ENCODE measurements around the gene ATXN7L1. TPM values are rescaled to one million over a fixed set of nuclear protein-coding genes. Genes with fewer than 3 reads are reported as not detected.
"Not testable (repeated sequence)": the region's sequence is repeated elsewhere in the genome, so short reads cannot be mapped to it uniquely, and the experiment has no call there.

Gene ATXN7L1
- polyA plus RNA-seq, 1 donor = 6.9 TPM

DNA sequence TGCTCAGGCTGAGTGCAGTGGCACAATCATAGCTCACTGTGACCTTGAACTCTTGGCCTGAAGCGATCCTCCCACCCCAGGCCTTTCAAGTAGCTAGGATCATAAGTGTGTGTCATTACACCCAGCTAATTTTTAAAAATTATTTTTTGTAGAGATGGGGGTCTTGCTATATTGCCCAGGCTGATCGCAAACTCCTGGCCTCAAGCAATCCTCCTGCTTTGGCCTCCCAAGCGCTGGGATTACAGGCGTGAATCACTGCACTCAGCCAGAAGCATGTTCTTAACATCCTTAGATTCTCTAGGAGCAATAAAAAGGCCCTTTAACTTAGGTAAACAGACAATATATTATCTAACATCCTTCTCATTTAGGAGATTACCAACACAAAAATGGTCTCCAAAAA, 256.8 kb downstream of the ATXN7L1 start:
- no peak for DNase-seq (ENCODE audit: low read depth)

DNA sequence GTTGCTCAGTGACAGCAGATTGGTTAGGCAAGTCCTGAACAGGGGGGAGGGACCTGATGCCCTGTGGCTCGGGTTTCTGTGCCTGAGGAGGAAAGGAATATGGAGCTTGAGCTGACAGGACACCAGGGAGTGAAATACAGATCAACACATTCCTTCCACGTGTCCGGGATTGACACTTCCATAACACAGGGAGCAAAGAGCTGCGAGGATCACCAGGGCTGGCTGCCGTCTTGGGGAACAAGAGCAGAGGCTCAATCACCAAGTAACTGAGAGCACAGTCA, 258.4 kb downstream of the ATXN7L1 start:
- DNase-seq (ENCODE audit: low read depth) = no peak

DNA sequence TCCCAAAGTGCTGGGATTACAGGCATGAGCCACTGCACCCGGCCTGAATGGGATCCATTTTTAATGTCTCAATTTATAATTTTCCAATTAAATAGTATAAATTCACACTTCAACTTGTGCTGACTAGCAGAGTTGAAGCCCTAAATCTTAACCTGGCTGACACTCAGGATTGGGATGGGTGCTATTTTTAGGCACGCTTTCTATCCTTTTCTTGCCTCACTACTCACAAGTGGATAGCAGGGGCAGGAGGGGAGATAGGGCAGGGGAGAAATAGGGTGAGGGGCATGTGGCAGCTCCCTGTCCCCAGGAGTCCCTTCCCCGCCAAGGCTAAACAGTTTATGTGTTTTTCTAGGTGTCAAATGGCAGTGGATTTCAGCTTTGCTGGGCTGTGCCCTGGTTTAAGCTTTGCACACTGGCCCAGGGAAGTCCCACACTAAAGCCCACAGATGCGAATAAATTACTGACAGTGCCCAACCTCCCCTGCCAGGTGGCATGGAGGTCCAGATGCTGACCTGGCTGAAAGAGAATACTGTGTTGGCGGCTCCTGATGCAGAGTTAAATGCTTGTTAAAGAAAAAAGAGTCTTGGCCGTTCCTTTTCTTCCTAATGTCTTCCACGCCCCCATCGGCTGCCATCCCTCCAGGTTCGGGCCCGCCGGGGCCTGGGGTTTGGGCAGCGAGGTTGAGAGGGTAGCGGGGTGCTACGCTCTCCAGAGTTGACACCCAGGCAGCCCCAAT, 259.0 kb downstream of the ATXN7L1 start:
- DNase-seq (ENCODE audit: low read depth) = no peak

DNA sequence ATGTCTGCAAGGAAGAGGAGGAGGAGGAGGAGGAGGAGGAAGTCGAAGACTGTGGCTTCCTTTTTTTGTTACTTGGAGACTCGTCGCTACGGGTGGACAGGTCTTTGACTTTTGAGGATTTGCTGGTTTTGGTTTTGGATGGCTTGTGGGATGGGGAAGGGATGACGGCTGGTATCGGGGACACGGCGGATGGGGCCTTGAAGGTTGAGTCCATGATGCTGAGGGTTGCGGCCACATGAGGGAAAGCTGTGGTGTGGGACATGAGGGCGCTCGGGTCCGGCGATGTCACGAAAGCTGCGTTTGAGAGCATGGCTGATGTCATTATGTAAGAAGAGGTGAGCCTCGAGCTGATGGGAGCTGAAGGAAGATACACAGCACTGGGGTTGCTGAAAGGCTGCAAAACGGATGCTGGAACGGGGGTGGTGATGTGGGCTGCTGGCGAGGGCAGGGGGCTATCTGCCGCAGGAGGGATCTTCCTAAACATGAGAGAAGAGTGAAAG, 262.0 kb downstream of the ATXN7L1 start:
- no peak for DNase-seq (ENCODE audit: low read depth)

DNA sequence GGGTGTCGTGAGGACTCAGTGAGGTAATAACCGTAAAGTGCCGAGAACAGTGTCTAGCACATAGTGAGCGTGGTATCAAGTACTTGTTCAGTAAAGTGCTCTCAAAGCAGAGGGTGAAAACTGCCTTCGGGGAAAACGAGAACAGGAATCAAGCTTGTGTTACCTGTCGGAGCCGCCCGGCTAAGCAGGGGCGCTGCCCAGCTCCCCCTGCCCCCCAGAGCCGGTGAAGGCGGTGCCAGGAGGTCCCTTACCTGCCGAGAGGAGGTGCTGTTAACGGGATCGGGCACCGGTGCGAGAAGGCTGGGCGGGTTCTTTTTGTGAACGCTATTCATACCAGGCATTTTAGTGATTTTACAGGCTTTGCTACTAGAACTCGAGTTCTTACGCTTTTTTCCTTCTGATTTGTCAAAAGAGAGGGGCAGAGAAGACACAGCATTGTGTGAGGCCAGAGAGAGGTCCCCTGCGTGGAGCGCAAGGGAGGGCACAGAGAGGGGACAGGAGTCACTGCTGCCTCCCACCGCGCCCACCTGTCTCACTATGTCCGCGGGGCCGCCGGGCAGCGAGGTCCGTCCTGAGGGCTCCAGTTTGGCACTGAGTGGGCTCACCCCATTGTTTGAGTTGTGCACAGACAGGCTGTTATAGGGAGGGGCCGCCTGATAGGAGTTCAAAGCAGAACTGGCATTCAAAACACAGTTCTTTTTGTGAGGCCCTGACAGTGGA, 262.6 kb downstream of the ATXN7L1 start:
- no peak for DNase-seq (ENCODE audit: low read depth)

DNA sequence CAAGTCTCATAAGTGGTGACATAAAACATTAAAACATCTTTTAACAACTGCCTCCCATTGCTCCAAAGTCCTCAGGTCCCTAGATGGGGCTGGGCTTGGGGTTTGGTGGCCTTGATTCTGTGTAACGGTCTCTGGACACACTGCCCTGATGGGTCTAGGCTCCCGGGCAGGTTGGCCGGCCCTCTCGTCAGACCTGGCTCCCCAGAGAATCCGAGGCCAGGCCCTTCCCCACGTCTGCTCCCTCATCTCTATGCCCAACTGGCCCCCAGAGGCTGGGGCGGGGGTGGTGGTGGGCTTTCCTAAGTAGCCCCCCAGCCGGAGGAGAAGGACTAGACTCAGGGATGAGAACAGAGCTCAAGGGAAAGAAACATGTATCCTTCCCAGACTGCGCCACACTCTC, 263.6 kb downstream of the ATXN7L1 start:
- no peak for DNase-seq (ENCODE audit: low read depth)

DNA sequence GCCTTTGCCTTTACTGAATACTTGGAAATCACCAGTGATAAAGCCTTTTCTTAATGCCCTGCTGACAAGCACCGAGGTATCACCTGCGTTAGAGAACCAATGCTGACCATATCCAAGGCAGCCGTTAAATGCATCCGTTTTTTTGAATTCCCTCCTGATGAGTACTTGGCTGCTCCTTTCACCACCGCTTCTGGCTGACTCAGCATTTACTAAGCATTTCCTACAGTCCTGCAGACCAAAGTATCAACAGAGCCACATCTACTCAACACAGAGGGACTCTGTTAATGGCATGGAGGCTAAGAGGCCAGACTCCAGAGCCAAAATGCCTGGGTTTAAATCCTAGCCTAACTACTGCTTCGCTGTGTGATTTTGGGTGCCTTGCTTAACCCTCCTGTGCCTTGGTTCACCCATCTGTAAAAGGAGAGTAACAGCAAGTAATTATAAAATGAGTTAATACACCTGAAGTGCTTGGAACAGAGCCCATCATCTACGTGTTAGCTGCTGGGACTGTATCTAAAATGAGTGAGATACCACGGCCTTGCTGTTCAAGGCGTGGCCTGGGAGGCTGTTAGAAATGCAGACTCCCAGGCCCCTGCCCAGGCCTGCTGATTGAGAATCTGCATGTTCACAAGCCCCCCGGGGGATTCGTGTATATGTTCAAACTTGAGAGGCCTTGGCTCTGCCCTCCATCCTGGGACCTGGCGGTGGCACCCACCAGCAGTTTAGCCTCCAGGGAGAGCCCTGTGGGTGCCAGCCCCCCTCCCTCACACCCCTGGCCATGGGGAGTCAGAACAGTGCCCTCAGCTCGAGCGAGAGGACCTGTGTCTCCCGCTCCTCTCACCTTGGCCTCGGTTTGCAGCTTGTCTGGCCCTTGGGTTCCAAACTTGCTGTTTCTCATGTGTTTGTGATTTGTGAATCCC, 264.3 kb downstream of the ATXN7L1 start:
- no peak for DNase-seq (ENCODE audit: low read depth)

DNA sequence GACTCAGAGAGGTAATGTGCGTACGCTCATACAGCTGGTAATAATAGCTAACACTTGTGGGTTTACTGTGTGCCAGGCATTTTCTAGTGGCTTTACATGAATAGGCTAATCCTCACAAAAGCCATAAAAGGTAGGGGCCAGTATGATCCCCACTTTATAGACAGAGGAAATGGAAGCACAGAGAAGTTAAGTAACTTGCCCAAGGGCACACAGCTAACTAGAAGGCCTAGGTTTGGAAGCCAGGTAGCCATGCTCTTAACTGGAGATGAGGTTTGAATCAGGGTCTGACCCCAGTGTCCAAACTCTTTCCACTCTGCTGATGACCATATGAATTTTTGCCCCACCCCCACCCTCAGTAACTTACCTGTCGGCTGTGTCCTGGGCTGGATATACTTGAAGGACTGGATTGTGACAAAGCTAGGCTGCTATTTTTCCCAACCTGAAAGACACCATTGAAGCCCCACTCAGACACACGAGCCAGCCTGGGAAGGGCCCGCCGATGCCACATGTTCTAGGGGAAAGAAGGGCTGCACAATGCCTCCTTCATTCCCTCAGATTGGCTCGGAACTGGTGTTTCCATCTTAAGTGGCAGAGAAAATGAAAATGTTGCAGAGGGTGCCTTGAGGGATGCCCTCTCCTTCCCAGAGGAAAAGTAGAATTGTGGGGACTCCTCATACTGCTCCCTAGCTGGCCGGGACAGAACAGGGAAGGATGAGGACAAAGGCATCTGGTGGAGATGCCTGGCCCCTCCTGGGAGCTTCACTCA, 266.1 kb downstream of the ATXN7L1 start:
- DNase-seq (ENCODE audit: low read depth) = no peak

DNA sequence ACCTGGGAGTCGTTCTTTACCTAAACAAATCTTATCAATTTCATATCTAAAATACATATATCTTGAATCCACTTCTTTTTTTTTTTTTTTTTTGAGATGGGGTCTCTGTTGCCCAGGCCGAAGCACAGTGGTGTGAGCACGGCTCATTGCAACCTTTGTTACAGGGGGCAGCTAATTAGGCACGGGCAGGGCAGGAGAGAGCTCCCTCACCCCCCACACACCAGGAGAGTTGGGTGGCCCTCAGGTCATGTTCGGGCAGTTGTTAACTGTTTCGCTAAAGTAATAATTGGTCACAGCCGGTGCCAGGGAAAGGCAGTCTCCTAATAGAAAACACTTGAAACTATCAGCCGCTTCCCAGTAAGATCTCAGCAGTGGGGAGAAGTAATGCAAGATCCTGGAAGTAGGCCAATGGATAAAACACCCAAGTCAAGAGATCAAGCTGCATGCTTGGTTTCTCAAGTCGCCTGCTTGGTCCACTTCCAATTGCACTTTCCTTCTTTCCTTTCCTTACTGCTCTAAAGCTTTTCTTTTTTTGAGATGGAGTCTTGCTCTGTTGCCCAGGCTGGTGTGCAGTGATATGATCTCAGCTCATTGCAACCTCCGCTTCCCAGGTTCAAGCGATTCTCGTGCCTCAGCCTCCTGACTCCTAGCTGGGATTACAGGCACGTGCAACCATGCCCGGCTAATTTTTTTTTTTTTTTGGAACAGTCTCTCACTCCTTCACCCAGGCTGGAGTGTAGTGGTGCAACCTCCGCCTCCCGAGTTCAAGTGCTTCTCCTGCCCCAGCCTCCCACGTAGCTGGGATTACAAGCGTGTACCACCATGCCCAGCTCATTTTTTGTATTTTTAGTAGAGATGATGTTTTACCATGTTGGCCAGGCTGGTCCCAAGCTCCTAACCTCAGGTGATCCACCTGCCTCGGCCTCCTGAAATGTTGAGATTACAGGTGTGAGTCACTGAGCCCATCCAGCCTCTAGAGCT, 273.8 kb downstream of the ATXN7L1 start:
- no peak for DNase-seq (ENCODE audit: low read depth)

DNA sequence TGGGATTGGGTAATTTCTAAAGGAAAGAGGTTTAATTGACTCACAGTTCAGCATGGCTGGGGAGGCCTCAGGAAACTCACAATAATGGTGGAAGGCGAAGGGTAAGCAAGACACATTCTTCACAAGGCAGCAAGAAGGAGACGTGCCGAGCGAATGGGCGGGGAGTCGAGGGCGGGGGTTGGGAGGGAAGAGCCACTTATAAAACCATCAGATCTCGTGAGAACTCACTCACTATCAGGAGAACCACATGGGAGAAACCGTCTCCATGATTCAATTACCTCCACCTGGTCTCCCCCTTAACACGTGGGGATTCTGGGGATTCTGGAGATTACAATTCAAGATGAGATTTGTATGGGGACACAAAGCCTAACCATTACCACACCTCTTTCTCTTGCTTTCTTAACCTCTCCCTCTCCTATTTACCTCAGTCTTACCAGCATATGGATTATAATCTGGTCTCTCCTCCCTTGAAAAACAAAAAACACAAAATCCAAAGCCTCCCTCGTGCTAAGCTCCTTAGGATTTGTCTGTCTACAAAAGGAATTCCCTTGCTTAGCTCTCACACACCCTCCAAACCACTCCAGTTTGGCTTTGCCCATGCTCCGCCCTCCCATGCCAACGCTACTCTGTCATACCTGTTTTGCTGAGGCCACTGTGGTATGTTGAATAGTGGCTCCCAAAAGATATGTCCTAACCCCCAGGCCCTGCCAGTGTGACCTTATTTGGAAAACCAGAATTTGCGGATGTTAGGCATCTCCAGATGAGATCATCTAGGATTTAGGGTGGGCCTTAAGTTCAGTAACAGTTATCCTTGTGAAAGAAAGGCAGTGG, 275.5 kb downstream of the ATXN7L1 start:
- DNase-seq (ENCODE audit: low read depth) = no peak

DNA sequence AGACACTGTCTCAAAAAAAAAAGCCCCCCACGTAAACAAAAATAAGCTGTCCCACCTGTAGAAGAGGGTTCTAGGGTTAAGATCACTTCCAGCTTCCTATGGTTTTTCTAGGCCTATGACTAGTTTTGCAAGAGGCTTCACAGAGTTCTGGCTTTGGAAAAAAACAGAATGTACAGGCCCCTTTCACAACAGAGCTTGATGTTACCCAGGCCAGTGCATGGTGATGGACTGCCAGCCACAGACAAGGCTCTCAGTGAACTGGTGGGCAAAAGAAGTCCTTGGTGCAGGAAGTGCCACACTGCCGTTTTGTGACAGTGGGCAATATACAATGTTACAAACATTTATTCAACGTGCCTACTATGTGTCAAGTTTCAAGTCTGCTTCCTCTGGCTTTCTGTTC, 276.8 kb downstream of the ATXN7L1 start:
- DNase-seq (ENCODE audit: low read depth) = no peak

DNA sequence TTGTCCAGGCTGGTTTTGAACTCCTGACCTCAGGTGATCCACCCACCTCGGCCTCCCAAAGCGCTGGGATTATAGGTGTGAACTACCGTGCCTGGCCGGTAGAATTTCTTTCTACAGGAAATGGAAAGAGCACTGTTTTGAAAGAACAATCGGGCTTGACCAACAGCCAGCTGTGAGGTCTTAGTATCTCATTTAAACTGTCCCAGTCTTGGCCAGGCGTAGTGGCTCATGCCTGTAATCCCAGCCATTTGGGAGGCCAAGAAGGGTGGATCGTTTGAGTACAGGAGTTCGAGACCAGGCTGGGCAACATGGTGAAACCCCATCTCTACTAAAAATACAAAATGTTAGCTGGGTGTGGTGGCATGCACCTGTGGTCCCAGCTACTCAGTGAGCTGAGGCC, 277.3 kb downstream of the ATXN7L1 start:
- DNase-seq (ENCODE audit: low read depth) = not testable (repeated sequence)

DNA sequence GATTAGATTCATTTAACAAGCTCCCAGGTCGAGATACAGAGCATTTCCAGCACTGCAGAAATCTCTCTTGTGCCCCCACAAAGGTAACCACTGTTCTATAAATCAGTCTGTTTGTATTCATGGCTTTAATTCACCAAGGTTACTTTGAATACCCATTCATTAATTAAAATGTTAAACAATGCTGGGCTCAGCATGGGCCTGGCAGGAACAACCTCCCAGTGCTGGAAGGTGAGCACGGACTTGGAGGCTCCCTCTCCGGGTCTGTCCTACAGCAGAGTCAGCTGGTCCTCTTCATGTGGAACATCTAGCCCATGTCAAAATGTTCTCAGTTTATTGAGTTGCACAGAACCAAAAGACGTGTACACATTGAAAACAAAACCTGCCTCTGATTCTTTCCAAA, 279.5 kb downstream of the ATXN7L1 start:
- DNase-seq (ENCODE audit: low read depth) = no peak

DNA sequence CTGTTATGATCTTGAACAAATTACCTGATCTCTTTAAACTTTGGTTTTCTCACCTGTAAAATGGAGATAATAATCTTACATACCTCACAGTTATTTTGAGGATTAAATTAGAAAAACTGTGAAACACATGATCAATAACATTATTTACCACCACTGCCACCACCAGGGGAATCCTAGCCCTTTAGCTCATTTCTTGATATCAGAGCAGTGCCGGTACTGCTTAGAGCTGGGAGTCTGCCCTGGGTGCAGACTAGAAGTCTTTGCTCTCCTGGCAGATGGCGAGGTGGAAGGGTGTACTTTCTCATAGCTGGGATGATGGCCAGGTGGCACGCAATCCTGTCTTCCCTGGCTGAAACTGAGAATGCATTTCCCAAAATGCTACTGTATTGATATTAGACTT, 282.4 kb downstream of the ATXN7L1 start:
- no peak for DNase-seq (ENCODE audit: low read depth)

DNA sequence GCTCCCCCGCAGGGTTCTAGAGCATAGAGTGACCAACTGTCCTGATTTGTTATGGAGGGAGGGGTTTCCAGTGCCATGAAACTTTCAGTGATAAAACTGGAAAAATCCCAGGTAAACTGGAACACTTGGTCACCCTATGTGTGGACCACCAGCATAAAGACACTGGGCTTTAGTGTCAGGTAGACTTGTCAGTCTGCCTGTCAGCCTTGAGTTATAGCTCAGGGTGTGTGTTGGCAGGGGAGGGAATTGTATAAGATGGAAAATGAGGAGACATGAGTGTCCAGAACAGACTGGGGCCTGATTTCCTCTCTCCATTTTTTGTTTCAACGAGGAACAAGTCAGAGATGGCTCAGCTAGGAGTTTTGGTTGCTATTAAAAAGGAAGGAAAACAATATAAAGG, 284.9 kb downstream of the ATXN7L1 start:
- DNase-seq (ENCODE audit: low read depth) = no peak

DNA sequence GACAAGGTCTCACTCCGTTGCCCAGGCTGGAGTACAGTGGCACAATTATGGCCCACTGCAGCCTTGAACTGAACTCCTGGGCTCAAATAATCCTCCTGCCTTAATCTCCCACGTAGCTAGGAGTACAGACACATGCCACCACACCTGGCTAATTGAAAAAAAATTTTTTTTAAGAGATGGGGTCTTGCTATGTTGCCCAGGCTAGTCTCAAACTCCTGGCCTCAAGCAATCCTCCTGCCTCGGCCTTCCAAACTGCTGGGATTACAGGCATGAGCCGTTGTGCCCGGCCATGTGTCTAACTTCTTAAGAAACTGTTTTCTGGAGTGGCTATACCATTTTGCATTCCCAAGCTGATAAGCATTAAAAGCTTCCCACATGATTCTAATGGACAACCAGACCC, 285.6 kb downstream of the ATXN7L1 start:
- no peak for DNase-seq (ENCODE audit: low read depth)

DNA sequence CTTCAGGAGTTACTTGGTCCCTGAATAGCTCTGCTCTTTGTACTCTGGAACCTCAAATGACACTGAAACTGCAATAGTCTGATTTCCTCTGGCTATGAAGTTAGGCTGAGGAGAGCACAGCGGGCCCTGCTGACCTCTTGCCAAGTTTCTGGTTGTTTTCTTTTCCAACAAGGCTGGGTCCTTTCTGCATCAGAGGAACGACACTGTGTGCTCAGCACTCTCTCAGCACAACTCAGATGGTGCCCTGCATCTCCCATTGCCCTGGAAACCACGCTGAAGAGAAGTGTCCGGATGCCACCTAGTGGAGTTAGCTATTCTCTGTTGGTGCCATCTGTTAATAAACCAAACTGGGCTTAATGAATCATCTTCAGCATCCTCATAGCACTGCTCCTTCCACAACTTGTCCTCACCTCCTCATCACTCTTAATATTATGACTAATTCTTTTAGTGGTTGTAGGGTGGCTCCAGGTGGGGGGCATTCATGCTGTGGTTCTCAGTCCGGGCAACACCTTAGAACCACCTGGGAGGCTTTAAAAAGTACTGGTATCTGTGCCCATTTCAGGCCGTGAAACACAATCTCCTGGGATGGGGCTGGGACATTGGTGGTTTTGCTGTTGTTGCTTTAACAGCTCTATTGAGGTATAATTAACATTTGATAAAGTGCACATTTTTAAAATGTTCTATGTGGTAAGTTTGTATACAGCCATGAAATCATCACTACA, 286.9 kb downstream of the ATXN7L1 start:
- no peak for DNase-seq (ENCODE audit: low read depth)

DNA sequence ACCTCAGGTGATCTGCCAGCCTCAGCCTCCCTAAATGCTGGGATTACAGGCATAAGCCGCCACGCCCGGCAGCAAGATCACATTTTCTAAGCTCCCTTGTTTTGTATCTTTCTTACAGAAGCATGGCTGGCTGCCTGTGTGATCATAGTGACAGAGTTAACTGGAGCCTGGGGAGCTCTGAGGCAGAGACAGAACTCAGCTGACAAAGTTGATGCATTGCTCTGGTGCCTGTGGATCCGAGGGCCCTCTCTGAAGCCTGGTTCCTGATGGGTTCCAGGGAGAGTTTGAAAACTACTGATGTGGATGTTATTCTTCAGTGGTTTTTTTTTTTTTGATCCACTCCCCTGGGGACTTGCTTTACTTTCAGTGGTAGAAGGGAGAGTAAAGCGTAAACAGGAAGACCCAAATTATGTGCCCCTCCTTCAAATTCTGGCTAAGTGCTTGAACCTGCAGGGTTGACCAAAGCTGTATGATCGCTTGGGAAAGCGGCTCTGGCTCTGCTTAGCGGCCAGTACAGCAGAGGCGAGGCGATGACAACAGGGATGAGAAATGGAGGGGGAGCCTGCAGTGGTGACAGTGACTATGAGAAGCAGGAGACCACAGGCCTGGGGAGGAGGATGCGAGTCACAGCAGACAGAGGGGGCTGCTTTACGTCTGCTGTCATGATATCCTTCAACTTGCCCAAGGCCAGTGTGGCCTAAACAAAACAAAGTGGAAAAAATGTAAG, 288.3 kb downstream of the ATXN7L1 start:
- no peak for DNase-seq (ENCODE audit: low read depth)
